HEK293 (cell line): ENCODE measurements around the gene ANKRD31.
"Not testable (repeated sequence)": the region's sequence is repeated elsewhere in the genome, so short reads cannot be mapped to it uniquely, and the experiment has no call there.

Experiments used
- CTCF ChIA-PET: fragments of 350-600 bp; formaldehyde crosslinking; extraction: SDS; loops from one replicate; lab custom pipeline; 2021; ENCODE audit warnings: antibody characterized with exemption; lab: Yijun Ruan, JAX
- POLR2A ChIA-PET: fragments of 300-600 bp; formaldehyde crosslinking; extraction: SDS; loops from one replicate; lab custom pipeline; 2020; ENCODE audit warnings: antibody characterized with exemption, inconsistent platforms; lab: Yijun Ruan, JAX
- H3K27ac ChIP-seq: fragments of 200-500 bp; sonication (Bioruptor generic); 2 replicates; pipeline ENCODE4 v1.5.1; 2014; ENCODE audit warnings: low read depth, low read length, control low read depth, inconsistent platforms; ENCODE audit errors: extremely low read depth
- H3K36me3 ChIP-seq, 2 experiments: fragments of 200-500 bp in 1 of 2; sonication (Bioruptor generic) in 1 of 2; 1 replicate in 1 of 2; 2 replicates in 1 of 2; pipeline ENCODE4 v1.5.1; 2014 to 2017; ENCODE audit warnings: inconsistent platforms in 2 of 2, low read length in 2 of 2; ENCODE audit not compliant: control insufficient read depth in 2 of 2, insufficient read depth in 1 of 2
- H3K4me1 ChIP-seq: fragments of 200-500 bp; sonication (Bioruptor generic); 2 replicates; pipeline ENCODE4 v1.5.1; 2014; ENCODE audit warnings: mild to moderate bottlenecking, low read length, inconsistent platforms; ENCODE audit not compliant: control insufficient read depth, insufficient read depth
- H3K4me3 ChIP-seq: 2 replicates; pipeline ENCODE4 v1.5.1; 2011; ENCODE audit warnings: low read depth, mild to moderate bottlenecking, control low read depth, low read length, moderate library complexity
- H3K9me3 ChIP-seq: fragments of 200-500 bp; sonication (Bioruptor generic); 2 replicates; pipeline ENCODE4 v1.5.1; 2014; ENCODE audit warnings: low read depth, low read length, inconsistent platforms; ENCODE audit not compliant: control insufficient read depth, insufficient read depth
- BCL11A ChIP-seq: fragments of 450-650 bp; formaldehyde crosslinking; IDR thresholded peaks from 2 replicates; pipeline ENCODE4 v1.5.1; 2016; ENCODE audit warnings: low read depth, missing biosample characterization, missing genetic modification characterization
- OSR2 ChIP-seq: fragments of 450-650 bp; formaldehyde crosslinking; IDR thresholded peaks from 2 replicates; pipeline ENCODE4 v1.5.1; 2016; ENCODE audit warnings: missing biosample characterization, missing genetic modification characterization
- TCF7L2 ChIP-seq: IDR thresholded peaks from 2 replicates; pipeline ENCODE4 v1.6.1; 2011; ENCODE audit warnings: low read depth, mild to moderate bottlenecking, inconsistent platforms, low read length, moderate library complexity, borderline replicate concordance
- ZBTB48 ChIP-seq: fragments of 450-650 bp; formaldehyde crosslinking; IDR thresholded peaks from 2 replicates; pipeline ENCODE4 v1.5.1; 2016; ENCODE audit warnings: missing biosample characterization, missing genetic modification characterization
- ZIC2 ChIP-seq: fragments of 450-650 bp; formaldehyde crosslinking; IDR thresholded peaks from 2 replicates; pipeline ENCODE4 v1.5.1; 2016; ENCODE audit warnings: missing biosample characterization, missing genetic modification characterization
- ZNF132 ChIP-seq: fragments of 450-650 bp; formaldehyde crosslinking; IDR thresholded peaks from 2 replicates; pipeline ENCODE4 v1.5.1; 2017; ENCODE audit warnings: missing biosample characterization, missing genetic modification characterization, borderline replicate concordance
- ZNF140 ChIP-seq: fragments of 450-650 bp; formaldehyde crosslinking; IDR thresholded peaks from 2 replicates; pipeline ENCODE4 v1.5.1; 2016; ENCODE audit warnings: missing biosample characterization, missing genetic modification characterization
- ZNF184 ChIP-seq: fragments of 450-650 bp; IDR thresholded peaks from 2 replicates; pipeline ENCODE4 v1.5.1; 2018; ENCODE audit warnings: missing biosample characterization, mild to moderate bottlenecking, missing genetic modification characterization
- ZNF211 ChIP-seq: fragments of 450-650 bp; formaldehyde crosslinking; IDR thresholded peaks from 2 replicates; pipeline ENCODE4 v1.5.1; 2016; ENCODE audit warnings: low read depth, missing biosample characterization, missing genetic modification characterization
- ZNF214 ChIP-seq: fragments of 450-650 bp; formaldehyde crosslinking; IDR thresholded peaks from 2 replicates; pipeline ENCODE4 v1.5.1; 2017; ENCODE audit warnings: missing biosample characterization, mild to moderate bottlenecking, missing genetic modification characterization, borderline replicate concordance
- ZNF223 ChIP-seq: fragments of 450-650 bp; formaldehyde crosslinking; IDR thresholded peaks from 2 replicates; pipeline ENCODE4 v1.5.1; 2016; ENCODE audit warnings: missing biosample characterization, missing genetic modification characterization
- ZNF623 ChIP-seq: fragments of 450-650 bp; formaldehyde crosslinking; IDR thresholded peaks from 2 replicates; pipeline ENCODE4 v1.5.1; 2016; ENCODE audit warnings: missing biosample characterization, missing genetic modification characterization
- ZNF677 ChIP-seq: fragments of 450-650 bp; IDR thresholded peaks from 2 replicates; pipeline ENCODE4 v1.5.0; 2018; ENCODE audit warnings: missing biosample characterization, mild to moderate bottlenecking, missing genetic modification characterization, moderate library complexity
- TF ChIP-seq, protein P1 (sequence below): fragments of 450-650 bp; formaldehyde crosslinking; conservative IDR thresholded peaks from 2 replicates; pipeline ENCODE4 v1.5.1; 2016; ENCODE audit warnings: low read depth, missing biosample characterization, missing genetic modification characterization
- TF ChIP-seq, protein P2 (sequence below): fragments of 450-650 bp; formaldehyde crosslinking; IDR thresholded peaks from 2 replicates; pipeline ENCODE4 v1.5.1; 2016; ENCODE audit warnings: missing biosample characterization, missing genetic modification characterization, borderline replicate concordance
- TF ChIP-seq, protein P3 (sequence below): fragments of 450-650 bp; formaldehyde crosslinking; IDR thresholded peaks from 2 replicates; pipeline ENCODE4 v1.5.1; 2016; ENCODE audit warnings: missing biosample characterization, missing genetic modification characterization

Gene ANKRD31

DNA sequence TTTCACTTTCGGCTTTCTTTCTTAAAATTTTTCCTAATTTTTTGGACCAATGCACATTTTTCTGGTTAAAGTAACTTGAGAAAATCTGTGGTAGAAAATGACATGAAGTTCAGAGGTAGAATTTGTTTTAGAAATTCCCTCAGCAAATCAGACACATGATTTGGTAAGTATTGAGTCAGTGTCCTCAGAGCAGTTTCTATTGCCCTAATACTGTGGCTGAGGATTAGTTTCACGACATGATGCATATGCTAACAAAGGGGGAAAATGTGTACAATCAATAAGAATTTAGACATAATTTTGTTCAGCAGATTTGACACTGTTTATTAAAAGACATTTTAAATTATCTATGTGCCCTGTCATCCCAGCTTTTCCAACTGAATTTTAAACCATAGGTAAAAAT lies 128.2 kb downstream of the ANKRD31 start:
- CTCF ChIA-PET: no interaction called here

DNA sequence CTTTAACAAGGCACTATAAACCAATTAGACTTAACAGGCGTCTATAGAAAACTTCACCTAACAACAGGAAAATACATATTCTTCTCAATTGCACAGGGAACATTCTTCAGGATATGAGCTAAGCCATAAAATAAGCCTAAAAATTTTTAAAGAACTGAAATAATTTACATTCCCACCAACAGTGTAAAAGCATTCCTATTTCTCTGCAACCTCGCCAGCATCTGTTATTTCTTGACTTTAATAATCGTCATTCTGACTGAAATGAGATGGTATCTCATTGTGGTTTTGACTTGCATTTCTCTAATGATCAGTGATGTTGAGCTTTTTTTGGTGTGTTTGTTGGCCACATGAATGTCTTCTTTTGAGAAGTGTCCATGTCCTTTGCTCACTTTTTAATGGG lies 140.7 kb downstream of the ANKRD31 start:
- H3K4me3 ChIP-seq, POLR2A ChIA-PET, H3K36me3 ChIP-seq, H3K9me3 ChIP-seq, H3K4me1 ChIP-seq, H3K27ac ChIP-seq: not testable (repeated sequence)
- CTCF ChIA-PET: interaction anchor here (0.6 kb wide), 2 partner anchors 185 to 501 kb away, joined by 5 read pairs; no protein-coding TSS in a partner anchor

More for the DNA sequence above, 128.2 kb downstream of the ANKRD31 start:
- Histone ChIP-seq H3K9me3 (no peaks in the 10 kb centered on the region), H3K4me3 (no peak overlapping the region), H3K36me3 (no peaks in the 10 kb centered on the region), H3K27ac (no peak overlapping the region), H3K4me1 (peaks cover under 1% of the 10 kb centered on the region; the same call in 1 of the 2 replicates)
- TF ChIP-seq ZBTB48 (tag by site-specific recombination) (no peak), ZNF184 (no peak), ZNF223 (tag by site-specific recombination) (no peak), ZIC2 (tag by site-specific recombination) (no peak)
- TF ChIP-seq, protein P1, sequence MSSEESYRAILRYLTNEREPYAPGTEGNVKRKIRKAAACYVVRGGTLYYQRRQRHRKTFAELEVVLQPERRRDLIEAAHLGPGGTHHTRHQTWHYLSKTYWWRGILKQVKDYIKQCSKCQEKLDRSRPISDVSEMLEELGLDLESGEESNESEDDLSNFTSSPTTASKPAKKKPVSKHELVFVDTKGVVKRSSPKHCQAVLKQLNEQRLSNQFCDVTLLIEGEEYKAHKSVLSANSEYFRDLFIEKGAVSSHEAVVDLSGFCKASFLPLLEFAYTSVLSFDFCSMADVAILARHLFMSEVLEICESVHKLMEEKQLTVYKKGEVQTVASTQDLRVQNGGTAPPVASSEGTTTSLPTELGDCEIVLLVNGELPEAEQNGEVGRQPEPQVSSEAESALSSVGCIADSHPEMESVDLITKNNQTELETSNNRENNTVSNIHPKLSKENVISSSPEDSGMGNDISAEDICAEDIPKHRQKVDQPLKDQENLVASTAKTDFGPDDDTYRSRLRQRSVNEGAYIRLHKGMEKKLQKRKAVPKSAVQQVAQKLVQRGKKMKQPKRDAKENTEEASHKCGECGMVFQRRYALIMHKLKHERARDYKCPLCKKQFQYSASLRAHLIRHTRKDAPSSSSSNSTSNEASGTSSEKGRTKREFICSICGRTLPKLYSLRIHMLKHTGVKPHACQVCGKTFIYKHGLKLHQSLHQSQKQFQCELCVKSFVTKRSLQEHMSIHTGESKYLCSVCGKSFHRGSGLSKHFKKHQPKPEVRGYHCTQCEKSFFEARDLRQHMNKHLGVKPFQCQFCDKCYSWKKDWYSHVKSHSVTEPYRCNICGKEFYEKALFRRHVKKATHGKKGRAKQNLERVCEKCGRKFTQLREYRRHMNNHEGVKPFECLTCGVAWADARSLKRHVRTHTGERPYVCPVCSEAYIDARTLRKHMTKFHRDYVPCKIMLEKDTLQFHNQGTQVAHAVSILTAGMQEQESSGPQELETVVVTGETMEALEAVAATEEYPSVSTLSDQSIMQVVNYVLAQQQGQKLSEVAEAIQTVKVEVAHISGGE (tag by site-specific recombination): no peak
- POLR2A ChIA-PET: no interaction called here

DNA sequence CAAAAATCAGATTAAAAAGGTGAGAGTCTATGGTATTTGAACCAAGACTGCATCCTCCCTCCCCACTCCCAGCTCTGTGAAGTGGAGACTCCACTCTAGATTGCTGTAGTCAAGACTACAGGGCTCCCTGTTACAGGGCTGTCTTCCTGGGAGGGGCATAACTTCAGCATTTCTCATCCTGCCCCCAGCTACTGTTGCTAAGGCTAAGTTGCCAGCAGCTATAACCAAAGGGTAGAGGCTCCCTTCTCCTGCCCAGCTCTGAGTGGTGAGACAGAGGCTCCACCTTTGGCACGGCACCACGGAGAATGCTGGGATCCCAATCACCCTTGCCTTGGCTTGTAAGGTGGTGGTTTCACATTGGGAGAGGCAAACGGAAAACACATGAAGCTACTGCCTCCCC lies 145.1 kb downstream of the ANKRD31 start:
- Histone ChIP-seq H3K36me3 (no peaks in the 10 kb centered on the region), H3K4me1 (no peaks in the 10 kb centered on the region), H3K4me3 (no peak overlapping the region), H3K9me3 (no peaks in the 10 kb centered on the region), H3K27ac (no peak overlapping the region)
- ChIA-PET POLR2A (no interaction called here), CTCF (interaction anchor here (0.6 kb wide), 1 partner anchor 575 kb away, joined by 3 read pairs; no protein-coding TSS in a partner anchor)
- TF ChIP-seq ZNF677 (tag by site-specific recombination): no peak
- TF ChIP-seq, protein P2, sequence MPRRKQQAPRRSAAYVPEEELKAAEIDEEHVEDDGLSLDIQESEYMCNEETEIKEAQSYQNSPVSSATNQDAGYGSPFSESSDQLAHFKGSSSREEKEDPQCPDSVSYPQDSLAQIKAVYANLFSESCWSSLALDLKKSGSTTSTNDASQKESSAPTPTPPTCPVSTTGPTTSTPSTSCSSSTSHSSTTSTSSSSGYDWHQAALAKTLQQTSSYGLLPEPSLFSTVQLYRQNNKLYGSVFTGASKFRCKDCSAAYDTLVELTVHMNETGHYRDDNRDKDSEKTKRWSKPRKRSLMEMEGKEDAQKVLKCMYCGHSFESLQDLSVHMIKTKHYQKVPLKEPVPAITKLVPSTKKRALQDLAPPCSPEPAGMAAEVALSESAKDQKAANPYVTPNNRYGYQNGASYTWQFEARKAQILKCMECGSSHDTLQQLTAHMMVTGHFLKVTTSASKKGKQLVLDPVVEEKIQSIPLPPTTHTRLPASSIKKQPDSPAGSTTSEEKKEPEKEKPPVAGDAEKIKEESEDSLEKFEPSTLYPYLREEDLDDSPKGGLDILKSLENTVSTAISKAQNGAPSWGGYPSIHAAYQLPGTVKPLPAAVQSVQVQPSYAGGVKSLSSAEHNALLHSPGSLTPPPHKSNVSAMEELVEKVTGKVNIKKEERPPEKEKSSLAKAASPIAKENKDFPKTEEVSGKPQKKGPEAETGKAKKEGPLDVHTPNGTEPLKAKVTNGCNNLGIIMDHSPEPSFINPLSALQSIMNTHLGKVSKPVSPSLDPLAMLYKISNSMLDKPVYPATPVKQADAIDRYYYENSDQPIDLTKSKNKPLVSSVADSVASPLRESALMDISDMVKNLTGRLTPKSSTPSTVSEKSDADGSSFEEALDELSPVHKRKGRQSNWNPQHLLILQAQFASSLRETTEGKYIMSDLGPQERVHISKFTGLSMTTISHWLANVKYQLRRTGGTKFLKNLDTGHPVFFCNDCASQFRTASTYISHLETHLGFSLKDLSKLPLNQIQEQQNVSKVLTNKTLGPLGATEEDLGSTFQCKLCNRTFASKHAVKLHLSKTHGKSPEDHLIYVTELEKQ: no peak
- TF ChIP-seq ZNF140 (tag by site-specific recombination): no peak
- TF ChIP-seq, protein P3, sequence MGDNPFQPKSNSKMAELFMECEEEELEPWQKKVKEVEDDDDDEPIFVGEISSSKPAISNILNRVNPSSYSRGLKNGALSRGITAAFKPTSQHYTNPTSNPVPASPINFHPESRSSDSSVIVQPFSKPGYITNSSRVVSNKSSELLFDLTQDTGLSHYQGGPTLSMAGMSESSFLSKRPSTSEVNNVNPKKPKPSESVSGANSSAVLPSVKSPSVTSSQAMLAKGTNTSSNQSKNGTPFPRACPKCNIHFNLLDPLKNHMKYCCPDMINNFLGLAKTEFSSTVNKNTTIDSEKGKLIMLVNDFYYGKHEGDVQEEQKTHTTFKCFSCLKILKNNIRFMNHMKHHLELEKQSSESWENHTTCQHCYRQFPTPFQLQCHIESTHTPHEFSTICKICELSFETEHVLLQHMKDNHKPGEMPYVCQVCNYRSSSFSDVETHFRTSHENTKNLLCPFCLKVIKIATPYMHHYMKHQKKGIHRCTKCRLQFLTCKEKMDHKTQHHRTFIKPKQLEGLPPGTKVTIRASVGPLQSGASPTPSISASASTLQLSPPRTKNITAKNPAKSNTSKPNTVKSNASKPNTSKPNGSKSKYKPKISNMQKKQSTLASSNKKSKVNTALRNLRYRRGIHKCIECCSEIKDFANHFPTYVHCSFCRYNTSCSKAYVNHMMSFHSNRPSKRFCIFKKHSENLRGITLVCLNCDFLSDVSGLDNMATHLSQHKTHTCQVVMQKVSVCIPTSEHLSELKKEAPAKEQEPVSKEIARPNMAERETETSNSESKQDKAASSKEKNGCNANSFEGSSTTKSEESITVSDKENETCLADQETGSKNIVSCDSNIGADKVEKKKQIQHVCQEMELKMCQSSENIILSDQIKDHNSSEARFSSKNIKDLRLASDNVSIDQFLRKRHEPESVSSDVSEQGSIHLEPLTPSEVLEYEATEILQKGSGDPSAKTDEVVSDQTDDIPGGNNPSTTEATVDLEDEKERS (tag by site-specific recombination): no peak
- no peak for TF ChIP-seq TCF7L2
- TF ChIP-seq BCL11A (tag by site-specific recombination): no peak
- TF ChIP-seq OSR2 (tag by site-specific recombination): no peak
- no peak for TF ChIP-seq ZNF132 (tag by site-specific recombination)
- no peak for TF ChIP-seq ZNF211 (tag by site-specific recombination)
- TF ChIP-seq ZNF623 (tag by site-specific recombination): no peak
- no peak for TF ChIP-seq ZNF214 (tag by site-specific recombination)
